Hepatic stellate cell (primary cell): ENCODE results near the gene CLCN2.

ENCODE experiments used
- DNase-seq: peaks from one replicate; pipeline ENCODE4 v3.0.0; 2011; ENCODE audit warnings: low spot score

CLCN2 gene

DNA sequence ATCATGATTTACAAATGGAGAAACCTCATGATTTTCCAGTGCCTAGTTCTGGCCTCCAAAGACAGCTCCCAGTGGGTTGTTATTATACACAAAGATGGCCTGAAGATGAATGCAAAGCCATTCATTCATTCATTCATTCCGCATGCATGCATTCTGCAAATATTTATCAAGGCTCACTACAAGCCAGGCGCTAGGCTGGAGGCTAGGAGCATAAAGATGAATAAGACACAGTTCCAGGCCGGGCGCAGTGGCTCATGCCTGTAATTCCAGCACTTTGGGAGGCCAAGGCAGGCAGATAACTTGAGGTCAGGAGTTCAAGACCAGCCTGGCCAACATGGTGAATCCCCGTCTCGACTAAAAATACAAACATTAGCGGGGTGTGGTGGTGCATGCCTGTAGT is 64.8 kb downstream of the CLCN2 start:
- DNase-seq: no peak
